Measurements from ENCODE around the gene LRFN2.

The LRFN2 gene

DNA sequence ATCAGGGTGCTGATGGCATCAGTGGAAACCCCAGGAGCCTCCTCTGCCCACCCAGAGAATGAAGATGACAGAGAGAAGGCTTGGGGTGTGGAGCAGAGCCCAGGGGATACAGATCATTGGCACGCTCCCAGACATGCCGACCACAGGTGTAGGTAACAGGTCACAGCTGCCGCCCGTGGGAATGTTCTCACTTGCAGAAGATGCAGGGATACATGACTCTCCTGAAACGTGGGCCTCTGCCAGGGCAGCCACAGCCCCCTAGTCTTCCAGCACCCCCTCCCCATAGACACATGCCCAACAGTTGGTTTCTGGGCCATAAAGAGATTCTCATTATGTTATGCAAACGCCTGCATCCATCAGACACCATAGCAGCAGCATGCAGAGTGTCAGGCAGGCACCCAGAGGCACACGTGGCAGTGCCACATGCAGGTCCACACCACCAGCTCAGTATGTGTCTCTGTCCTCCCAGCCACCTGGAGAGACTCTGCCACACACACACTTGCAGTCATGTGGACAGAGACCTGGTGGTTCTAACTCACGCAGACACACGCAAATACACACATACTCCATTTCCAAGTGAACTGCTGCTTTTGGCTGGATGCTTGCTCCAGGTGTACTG lies 45.5 kb downstream of the LRFN2 start:
- Mint-ChIP-seq H3K27ac (no peak overlapping the region), H3K36me3 (ENCODE audit: low read depth) (no peaks in the 10 kb centered on the region)

DNA sequence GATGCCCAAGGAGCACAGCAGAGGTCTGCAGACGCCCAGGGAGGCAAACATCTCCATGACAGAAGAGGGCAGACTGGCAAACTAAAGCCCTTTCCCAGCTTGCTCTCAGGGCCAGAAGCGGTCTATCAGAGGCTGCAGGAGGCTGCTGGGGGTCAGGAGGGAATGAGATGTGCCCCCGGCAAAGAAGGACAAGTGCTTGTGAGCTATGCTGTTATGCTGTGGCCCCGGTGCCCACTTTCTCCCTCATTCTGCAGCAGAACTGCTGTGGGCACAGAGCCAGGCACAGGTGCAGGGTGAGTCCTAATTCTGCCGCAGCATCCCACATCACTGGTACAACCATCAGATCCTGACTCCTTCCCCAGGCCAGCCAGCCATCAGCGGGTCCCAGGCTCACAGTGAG lies 46.4 kb downstream of the LRFN2 start:
- H3K4me1 Mint-ChIP-seq (ENCODE audit: low read depth) = no peaks in the 10 kb centered on the region
- no peak overlapping the region for H3K4me3 Mint-ChIP-seq
- no peaks in the 10 kb centered on the region for H3K9me3 Mint-ChIP-seq
- H3K27ac Mint-ChIP-seq = no peak overlapping the region
- no peaks in the 10 kb centered on the region for H3K27me3 Mint-ChIP-seq
- H3K36me3 Mint-ChIP-seq (ENCODE audit: low read depth) = no peaks in the 10 kb centered on the region

More for the DNA sequence above, 45.5 kb downstream of the LRFN2 start:
- Mint-ChIP-seq H3K9me3 (no peaks in the 10 kb centered on the region), H3K27me3 (no peaks in the 10 kb centered on the region), H3K4me3 (no peak overlapping the region), H3K4me1 (ENCODE audit: low read depth) (no peaks in the 10 kb centered on the region)

DNA sequence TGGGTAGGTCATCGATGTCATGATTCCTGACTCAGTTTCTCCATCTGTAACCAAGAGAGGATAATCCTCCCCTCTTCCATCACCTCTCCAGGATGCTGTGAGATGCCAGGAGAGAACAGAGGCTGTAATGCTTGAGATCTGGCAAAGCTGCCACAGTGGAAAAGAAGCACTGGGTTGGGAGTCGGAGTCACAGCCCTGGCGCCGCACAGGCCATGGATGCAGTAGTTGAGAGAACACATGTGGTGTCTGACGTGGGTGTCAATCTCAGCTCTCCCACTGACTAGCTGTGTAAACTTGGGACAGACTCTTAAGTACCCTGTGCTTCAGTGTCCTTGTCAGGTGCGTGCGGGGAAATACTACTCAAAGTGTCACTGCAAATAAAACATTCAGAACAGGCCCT lies 47.3 kb downstream of the LRFN2 start:
- Mint-ChIP-seq H3K36me3 (ENCODE audit: low read depth) (no peaks in the 10 kb centered on the region), H3K9me3 (no peaks in the 10 kb centered on the region), H3K27ac (no peak overlapping the region), H3K4me1 (ENCODE audit: low read depth) (no peaks in the 10 kb centered on the region), H3K4me3 (no peak overlapping the region), H3K27me3 (no peaks in the 10 kb centered on the region)

DNA sequence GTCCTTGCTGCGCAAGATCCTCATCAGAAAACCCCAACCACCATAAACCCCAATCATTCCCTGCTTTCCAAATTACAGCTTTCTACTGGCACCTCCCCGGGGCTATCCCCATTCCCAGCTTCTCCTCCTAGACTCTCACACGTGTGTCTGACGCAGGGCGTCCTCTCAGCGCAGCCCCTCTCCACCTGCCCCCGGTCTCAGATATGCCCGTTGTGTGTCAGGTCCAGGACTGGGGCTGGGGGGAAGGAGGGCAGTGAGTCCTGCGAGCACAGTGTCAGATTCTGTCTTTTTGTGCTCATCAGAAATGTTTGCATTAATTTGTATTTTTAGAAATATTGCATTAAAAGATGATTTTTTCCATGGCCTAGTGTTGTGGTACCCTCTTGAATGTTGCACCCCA lies 48.6 kb downstream of the LRFN2 start:
- H3K36me3 Mint-ChIP-seq (ENCODE audit: low read depth) = no peaks in the 10 kb centered on the region
- H3K27me3 Mint-ChIP-seq = no peaks in the 10 kb centered on the region
- H3K9me3 Mint-ChIP-seq = no peaks in the 10 kb centered on the region
- H3K4me1 Mint-ChIP-seq (ENCODE audit: low read depth) = no peaks in the 10 kb centered on the region
- no peak overlapping the region for H3K27ac Mint-ChIP-seq
- no peak overlapping the region for H3K4me3 Mint-ChIP-seq

DNA sequence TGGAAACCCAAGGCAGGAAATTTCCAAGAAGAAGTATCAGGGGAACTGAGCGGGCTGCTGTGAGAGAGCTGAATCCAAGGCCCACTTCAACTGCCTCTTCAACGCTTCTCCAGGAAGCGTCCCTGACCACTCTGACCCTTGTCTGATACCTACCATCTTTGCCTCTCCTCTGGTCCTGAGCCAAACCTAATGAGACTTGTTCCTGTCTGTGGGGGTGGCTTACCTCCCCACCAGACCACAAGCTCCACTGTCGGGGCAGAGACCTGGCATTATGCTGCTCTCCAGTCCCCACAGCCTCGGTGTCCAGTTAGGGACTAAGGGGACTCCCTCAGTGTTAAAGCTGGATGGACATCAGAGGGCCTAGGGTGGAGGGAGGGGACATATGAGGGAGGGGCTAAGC lies 49.7 kb downstream of the LRFN2 start:
- Mint-ChIP-seq H3K27ac (no peak overlapping the region), H3K27me3 (no peaks in the 10 kb centered on the region), H3K36me3 (ENCODE audit: low read depth) (no peaks in the 10 kb centered on the region), H3K9me3 (no peaks in the 10 kb centered on the region), H3K4me1 (ENCODE audit: low read depth) (no peaks in the 10 kb centered on the region), H3K4me3 (no peak overlapping the region)

DNA sequence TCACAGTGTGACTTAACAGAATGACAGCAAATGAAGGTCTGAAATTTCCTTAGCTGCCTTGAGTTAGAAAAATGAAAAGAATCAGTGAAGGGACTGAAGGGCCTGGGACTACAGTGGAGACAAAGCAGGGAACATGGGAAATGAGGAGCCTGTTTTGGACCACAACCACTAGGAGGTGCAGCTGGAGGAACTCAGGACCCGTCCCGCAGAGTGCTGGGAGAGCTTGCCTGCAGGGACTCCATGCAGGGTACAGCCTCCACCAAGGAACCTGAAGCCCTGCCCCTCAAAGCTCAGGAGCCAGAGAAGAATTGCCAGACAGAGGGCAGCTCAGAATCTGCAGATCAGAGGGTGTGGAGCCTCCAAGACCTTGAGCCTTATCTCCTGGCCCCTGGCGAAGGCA lies 50.7 kb downstream of the LRFN2 start:
- Mint-ChIP-seq H3K27me3 (no peaks in the 10 kb centered on the region), H3K4me1 (ENCODE audit: low read depth) (no peaks in the 10 kb centered on the region), H3K4me3 (no peak overlapping the region), H3K9me3 (no peaks in the 10 kb centered on the region), H3K36me3 (ENCODE audit: low read depth) (no peaks in the 10 kb centered on the region), H3K27ac (no peak overlapping the region)

DNA sequence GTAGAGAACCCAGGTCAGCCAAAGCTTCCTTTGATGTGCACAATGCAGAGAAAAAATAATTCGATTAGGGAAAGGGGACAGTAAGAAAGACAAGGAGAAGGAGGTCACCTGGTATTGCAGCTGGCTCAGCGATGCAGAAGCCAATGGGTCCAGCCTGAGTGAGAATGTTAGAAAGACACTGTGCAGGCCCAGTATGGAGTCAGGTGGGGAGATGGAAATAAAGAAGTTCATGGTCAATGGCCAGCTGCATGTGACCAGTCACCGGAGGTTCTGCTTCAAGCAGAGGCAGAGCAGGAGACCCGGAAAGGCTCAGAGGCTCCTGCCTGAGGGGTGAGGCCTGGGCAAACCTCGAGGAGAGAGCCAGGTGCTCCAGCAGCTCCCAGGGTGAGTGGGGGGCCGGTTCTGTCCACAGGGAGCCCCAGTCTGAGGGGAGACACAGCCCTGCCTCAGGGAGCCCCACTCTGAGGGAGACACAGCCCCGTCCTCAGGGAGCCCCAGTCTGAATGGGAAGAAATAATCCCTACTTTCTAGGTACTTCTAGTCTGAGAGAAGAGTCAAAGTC lies 51.3 kb downstream of the LRFN2 start:
- Mint-ChIP-seq H3K27ac (no peak overlapping the region), H3K4me3 (no peak overlapping the region), H3K27me3 (no peaks in the 10 kb centered on the region)

DNA sequence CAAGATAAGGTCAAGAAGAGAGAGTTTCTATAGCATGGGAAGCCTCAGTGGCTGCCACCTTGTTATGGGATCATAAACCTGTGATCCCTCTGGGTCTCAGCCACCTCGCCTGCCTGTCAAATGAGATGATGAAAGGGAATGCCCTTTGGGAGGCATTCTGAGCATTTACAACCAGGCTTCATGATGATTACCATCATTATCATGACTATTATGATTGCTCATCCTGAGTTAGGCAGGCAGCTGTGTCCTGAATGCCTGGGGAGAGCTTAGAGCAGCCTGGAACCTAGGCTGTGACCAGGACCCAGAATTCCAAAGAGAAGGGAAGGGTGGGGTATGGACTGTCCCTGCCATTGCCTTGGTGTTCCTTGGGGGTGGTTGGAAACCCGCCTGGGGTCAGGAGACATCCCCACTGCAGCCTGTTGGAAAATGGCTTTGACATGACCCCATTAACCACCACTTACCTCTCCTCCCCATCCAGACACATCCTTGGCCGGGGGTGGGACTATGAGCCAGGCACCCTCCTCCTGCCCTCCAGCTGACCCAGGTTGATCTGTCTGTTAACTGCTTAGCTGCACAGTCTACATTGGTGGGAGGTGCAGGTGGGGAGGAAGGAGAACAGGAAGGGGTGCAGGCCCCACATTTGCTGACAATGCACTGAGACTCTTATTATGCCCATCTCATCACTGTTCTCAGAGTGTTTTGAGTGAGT lies 51.9 kb downstream of the LRFN2 start:
- H3K4me1 Mint-ChIP-seq (ENCODE audit: low read depth) = no peaks in the 10 kb centered on the region
- no peaks in the 10 kb centered on the region for H3K9me3 Mint-ChIP-seq
- H3K27ac Mint-ChIP-seq = no peak overlapping the region
- H3K4me3 Mint-ChIP-seq = no peak overlapping the region
- no peaks in the 10 kb centered on the region for H3K27me3 Mint-ChIP-seq
- no peaks in the 10 kb centered on the region for H3K36me3 Mint-ChIP-seq (ENCODE audit: low read depth)

More for the DNA sequence above, 51.3 kb downstream of the LRFN2 start:
- Mint-ChIP-seq H3K4me1 (ENCODE audit: low read depth) (no peaks in the 10 kb centered on the region), H3K36me3 (ENCODE audit: low read depth) (no peaks in the 10 kb centered on the region), H3K9me3 (no peaks in the 10 kb centered on the region)

DNA sequence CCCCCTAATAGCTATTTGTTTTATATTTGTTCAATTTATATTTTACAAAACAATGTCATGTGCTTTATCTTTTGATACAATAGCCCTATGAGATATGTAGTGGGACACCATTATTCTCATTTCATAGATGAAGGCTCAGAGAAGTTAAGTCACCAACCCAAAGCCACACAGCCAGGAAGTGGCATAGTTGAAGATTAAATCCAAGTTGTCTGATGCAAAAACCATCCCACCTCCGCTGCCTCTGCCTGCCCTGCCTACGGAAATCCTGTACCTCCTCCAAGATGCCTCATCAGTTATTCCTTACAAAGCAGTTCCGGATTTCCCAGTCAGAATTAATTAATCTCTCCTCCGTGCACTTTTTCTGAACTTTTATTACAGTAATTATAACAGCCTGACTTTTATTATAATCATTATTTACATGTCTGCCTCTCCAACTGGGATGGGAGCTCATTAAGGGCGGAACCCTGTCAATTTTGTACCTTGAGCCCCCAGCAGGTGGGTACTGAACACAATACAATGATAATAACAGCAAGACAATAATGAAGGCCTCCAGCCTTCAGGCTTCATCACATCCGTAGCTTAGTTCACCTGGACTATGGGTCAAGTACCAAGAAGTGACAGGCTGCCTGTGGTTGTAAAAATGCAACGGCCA lies 54.7 kb downstream of the LRFN2 start:
- no peaks in the 10 kb centered on the region for H3K27me3 Mint-ChIP-seq
- H3K27ac Mint-ChIP-seq = no peak overlapping the region
- H3K36me3 Mint-ChIP-seq (ENCODE audit: low read depth) = no peaks in the 10 kb centered on the region
- no peak overlapping the region for H3K4me3 Mint-ChIP-seq
- no peaks in the 10 kb centered on the region for H3K4me1 Mint-ChIP-seq (ENCODE audit: low read depth)
- H3K9me3 Mint-ChIP-seq = no peaks in the 10 kb centered on the region

DNA sequence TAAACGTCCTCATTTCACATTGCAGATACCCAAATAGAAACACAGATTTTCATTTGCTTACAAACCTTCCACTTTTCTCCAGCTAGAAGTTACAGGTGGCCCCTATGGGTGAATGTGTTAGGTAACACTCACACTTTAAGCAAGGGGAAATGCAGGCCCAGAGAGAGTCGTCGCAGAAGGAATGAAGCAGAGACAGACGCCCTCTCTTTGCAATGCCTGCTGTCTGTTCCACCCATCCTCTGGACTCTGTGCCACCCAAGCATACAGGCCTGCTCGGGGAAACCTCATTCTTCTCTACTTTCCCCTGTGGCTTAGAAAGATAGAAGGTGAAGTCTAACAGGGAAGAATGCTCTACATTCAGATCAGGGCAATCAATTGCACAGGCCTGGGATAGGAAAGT lies 57.2 kb downstream of the LRFN2 start:
- Mint-ChIP-seq H3K27ac (no peak overlapping the region), H3K27me3 (no peaks in the 10 kb centered on the region), H3K4me1 (ENCODE audit: low read depth) (no peaks in the 10 kb centered on the region), H3K9me3 (no peaks in the 10 kb centered on the region), H3K4me3 (no peak overlapping the region), H3K36me3 (ENCODE audit: low read depth) (no peaks in the 10 kb centered on the region)

DNA sequence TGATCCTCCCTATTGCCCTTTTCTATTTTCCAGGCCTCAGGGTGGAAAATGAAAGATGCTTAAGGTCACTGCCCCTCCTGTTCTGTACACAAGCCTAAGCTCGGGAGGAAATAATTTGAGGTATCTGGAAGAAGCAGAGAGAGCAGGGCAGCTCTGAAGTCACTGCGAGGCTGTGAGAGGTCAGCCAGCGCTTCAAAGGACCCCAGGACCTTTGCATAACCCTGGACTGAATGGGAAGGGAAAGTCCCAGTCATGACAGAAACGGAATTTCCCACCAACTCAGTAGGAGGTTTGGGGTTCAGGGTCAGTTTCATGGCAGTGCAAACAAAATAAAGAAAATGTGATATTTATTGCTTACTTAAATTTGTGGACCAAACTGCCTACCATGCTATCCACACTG lies 58.1 kb downstream of the LRFN2 start:
- Mint-ChIP-seq H3K4me3 (no peak overlapping the region), H3K27ac (no peak overlapping the region), H3K4me1 (ENCODE audit: low read depth) (no peaks in the 10 kb centered on the region), H3K9me3 (no peaks in the 10 kb centered on the region), H3K36me3 (ENCODE audit: low read depth) (no peaks in the 10 kb centered on the region), H3K27me3 (no peaks in the 10 kb centered on the region)

DNA sequence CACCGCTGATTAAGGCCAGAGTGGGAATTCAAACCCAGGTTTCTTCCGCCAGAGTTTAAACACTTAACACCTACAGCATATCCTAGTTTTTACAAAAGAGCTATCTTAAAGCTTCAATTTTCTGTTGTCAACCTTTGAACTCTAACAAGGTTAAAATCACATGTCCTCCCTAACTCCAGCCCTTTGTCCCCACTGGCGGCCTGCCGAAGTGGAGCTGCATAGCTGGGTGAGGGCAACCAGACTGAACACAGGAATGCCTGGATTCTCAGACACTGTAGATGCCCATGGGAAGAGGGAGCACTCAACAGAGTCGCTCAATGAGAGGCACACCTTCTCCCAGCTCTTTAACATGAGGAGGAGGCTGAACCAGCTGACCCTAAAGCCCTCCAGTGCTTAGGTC lies 59.1 kb downstream of the LRFN2 start:
- Mint-ChIP-seq H3K4me1 (ENCODE audit: low read depth) (no peaks in the 10 kb centered on the region), H3K9me3 (no peaks in the 10 kb centered on the region), H3K36me3 (ENCODE audit: low read depth) (no peaks in the 10 kb centered on the region), H3K4me3 (no peak overlapping the region), H3K27me3 (no peaks in the 10 kb centered on the region), H3K27ac (no peak overlapping the region)

DNA sequence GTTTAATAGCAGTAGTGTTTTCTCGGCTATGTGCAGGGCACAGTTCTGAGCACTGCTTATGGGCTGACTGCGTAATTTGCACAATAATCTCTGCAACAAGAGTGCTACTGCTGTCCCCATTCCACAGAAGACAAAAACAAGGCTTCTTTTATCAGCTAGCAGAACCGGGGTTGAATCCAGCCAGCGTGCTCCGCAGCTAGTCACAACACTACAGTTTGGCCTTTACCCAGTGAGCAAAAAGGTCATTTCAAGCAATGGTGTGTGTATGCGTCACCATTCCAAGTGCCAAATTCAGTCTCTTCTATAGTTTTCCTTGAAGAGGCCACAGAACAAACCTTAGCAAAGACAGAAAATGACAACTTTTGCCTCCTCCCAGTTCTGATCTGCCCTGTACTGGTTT lies 61.1 kb downstream of the LRFN2 start:
- H3K4me1 Mint-ChIP-seq (ENCODE audit: low read depth) = no peaks in the 10 kb centered on the region

DNA sequence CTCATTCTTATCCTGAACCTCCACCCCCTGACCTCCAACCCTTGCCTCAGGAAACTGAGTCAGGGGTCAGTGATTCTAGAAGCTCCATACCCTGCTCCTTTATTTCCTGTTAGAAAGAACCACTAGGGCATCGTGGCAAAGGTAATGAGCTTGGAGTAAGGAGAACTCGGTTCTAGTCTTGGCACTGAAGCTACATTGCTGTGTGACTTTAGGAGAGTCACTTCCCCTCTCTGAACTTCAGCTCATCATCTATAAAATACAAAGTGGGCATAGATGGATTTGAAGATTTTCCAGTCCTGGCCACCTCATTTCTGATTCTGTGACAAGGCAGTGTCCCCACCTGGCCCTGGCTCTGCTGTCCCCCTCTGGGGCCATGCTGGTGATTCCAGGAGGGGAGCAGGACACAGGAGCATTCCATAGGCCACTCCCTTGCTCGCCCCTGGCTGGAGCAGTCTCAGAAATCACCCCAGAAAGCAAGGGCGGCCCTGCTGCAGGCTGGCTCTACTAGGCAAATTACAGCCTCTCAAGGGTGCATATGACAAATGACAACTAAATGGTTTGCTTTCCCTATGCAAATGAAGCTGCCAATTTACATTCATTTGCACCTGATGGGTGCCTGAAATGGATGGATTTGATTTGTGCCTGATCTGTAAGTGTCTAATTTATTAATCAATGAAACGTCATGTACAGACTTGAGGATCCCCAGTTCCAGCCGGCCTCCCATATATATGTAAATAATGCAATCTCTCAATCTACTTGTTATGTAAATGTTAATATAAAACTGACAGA lies 62.2 kb downstream of the LRFN2 start:
- Mint-ChIP-seq H3K4me3 (no peak overlapping the region), H3K9me3 (no peaks in the 10 kb centered on the region), H3K36me3 (ENCODE audit: low read depth) (no peaks in the 10 kb centered on the region), H3K4me1 (ENCODE audit: low read depth) (no peaks in the 10 kb centered on the region), H3K27ac (no peak overlapping the region), H3K27me3 (no peaks in the 10 kb centered on the region)

More for the DNA sequence above, 61.1 kb downstream of the LRFN2 start:
- H3K9me3 Mint-ChIP-seq = no peaks in the 10 kb centered on the region
- no peaks in the 10 kb centered on the region for H3K36me3 Mint-ChIP-seq (ENCODE audit: low read depth)
- H3K27ac Mint-ChIP-seq = no peak overlapping the region
- H3K27me3 Mint-ChIP-seq = no peaks in the 10 kb centered on the region
- H3K4me3 Mint-ChIP-seq = no peak overlapping the region
